SKM-1 (cell line): ENCODE measurements around the gene THAP10.

Experiments used
- DNase-seq: peaks from one replicate; lab custom pipeline; 2025; ENCODE audit not compliant: unreplicated experiment; lab: John Stamatoyannopoulos, UW

The THAP10 gene

DNA sequence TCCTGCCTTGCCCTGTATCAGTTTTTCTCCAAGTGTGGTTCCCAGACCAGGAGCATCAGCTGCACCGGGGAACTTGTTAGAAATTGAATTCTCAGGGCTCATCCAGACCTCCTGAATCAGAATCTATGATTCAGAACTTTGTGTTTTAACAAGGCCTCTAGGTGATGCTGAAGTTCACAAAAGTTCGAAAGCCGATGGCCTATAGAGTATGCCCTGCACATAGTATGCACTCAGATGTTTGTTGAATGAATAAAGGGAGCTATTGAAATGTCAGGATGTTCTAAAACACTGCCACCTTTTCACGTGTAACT lies 37.6 kb downstream of the THAP10 start:
- DNase-seq: no peak

DNA sequence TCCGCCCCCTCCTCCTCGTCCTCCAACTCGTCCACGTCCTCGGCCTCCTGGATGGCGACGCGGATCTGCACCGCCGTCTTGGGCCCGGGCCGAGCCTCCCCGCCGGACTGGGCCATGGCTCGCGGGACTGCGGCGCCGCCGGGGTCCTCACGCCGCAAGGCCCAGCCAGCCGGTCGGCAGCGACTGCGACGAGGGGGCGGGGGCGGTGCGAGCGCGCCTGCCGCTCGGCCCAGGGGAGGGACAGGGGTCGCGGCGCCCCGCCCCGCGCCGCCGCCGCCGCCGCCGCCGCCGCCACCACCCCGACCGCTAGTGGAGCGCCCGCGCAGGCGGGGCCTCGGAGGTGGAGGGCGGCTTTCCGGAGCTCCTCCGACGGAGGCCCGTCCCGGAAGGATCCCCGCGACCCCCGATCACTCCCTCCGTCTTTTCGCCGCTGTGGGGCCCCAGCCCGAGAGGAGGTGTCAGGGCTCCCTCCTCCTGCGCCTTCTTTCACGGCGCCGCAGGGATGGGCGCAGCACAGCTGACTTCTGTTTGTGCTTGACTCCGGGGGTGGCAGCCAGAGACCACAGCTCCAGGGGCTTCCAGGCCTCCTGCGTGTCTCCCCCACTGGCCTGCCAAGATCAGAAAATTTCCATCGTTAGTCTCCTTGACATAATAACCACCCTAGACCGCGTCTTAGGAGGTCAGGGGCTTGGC lies 38.1 kb downstream of the THAP10 start, which contains the start of gene LARP6:
Gene LARP6 (minus strand): TSS at position 185 of the 693 bp plus-strand sequence. CDS start 69 bp downstream, at position 116.
- DNase-seq: no peak

DNA sequence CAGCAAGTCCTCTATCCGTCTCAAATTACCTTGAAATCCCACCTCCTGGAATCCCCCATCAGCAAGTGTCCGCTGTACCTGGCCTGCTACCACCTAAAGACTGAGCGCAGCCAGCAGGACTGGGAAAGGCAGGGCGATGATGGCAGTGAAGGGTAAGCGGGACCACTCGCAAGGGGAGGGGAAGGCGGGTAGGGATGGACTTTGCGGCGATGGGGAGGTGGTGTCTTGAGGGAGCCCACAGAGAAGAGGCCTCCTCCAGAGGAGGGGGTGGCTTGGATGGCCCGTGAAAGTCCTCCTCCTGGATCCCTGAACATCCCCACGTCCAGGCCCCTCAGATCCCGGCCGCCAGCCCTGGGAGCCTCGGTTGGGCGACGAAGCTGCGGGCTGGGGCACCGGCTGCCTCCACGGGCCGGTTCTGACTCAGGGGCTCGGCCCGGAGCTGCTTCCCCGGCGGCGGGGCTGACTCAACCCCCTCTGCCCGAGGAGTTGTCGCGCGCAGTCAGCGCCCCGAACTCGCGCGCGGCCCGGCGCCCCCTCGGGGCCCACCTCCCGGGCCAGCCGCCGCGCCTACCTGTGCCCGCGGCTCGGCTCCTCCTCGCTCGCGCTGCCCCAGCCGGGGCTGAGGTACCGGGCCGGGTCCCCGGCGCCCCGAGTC lies 38.8 kb downstream of the THAP10 start:
- DNase-seq: no peak

DNA sequence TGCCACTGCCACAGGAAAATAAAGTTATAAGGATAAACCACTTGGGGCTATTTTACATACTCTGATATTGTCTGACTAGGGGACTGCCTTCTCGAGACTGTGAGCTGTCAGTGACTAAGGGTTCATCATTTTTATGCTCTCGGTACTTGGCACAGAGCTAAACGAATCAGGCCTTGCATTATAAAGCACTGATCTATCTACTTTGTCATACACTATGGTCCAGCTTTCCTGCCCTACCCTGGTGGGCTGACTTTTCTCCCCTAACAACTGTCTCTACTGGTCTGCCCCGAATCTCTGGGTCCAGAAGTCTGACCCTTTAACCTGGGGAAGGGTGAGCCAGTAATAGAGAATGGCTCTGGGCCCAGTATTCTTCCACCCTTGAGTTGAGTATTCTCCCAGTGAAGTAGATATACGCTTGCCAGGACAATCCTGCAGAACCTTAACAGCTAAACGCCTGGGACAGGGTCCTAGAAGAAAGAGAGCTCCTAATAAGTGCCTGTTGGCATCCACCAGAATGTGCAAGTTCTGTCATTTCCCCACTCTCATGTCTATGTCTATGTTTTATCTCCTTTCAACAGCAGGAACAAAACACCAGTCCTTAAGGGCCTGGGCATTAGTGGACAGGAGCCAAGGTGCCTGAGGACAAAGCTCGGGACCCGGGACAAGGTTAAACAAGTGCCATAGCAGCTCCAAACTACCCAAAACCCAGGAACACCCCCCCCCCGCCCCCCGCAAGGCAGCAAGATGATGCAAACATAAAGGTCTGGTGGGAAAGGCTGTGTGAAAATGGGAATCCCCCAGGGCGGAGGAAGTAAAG lies 39.5 kb downstream of the THAP10 start:
- no peak for DNase-seq

DNA sequence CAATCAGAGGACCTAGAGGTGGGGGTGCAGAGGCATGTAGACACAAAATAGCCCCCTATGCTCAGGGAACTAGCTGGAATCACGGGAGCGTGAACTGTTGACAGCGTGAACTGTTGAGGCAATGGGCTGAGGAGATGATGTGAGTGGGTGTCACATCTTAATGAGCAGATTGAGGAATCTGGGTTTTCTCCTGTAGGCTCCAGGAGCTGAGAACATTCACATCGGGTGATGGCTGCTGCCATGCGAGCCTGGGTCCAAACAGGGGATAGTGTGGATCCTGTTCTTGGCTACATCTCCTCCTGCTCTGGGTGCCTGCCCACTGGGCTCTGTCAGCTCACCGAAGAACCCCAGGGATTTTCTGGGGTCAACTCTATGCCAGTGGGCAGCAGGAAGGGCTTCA lies 40.3 kb downstream of the THAP10 start:
- no peak for DNase-seq

DNA sequence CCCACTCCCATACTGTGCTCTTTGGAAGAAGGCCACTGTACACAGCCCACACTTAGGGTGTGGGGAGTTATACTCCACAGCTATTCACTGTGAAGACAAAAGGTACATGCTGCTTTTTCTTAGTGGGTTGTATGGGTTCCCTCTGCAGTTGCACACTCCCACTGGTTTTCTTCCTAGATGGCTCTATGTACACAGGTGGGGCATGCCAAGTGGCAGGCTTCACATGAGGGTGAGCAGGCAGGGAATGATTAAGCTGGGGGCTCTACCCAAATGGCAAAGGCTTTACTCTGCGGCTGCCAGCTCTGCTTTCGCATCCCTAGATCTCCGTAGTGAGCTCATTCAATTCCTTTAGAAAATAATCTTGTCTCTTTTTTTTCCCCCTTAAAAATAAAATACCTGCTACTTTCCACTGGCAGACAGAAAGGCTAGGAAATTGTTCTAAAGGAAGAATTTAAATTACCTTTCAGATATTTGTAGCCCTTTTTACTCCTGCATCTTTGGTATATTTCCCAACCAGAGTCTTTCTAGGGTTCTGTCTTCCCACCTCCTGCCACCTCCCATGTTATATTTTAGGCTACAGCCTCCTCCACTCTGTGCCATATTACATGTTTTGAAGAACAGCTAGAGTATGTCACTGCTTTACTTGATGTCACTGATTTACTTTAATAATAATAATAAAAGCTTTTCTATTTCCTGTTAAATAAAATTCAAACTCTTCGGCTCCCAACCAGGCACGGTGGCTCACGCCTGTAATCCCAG lies 46.5 kb downstream of the THAP10 start:
- DNase-seq: no peak

DNA sequence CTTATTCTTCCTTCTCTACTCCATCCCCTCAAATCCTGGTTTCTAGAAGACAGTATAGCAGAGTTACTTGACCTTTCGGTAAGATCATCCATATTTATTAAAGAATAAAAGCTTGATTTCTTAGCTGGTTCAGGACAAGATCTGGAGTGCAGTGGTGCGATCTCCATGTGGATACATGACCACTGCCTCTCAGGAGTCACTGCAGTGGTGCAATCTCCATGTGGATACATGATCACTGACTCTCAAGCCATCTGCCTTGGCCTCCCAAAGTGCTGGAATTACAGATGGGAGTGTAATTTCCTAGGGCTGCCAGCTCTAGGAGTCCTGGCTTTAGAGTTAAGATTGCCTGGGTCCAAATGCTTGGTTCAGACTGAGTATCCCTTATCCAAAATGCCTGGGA lies 54.8 kb downstream of the THAP10 start:
- DNase-seq: no peak

DNA sequence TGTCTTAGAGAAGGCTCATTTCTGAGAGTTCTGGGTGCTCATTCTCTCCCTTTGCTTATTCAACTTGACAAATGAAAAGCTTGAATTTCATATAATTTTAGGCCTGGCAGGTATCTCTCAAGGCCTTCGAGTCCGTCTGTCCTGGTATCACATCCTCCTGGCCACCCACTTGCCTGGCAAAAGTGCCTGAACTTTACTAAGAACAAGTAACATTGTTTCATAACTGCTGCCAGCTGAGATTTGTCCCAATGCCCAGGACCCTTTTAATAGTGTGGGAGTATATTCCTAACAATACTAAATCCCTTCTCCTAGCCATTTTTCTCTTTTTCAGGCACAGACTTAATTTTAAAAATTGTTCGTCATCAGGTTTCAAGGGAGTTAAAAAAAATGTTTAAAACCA lies 56.4 kb downstream of the THAP10 start:
- no peak for DNase-seq

DNA sequence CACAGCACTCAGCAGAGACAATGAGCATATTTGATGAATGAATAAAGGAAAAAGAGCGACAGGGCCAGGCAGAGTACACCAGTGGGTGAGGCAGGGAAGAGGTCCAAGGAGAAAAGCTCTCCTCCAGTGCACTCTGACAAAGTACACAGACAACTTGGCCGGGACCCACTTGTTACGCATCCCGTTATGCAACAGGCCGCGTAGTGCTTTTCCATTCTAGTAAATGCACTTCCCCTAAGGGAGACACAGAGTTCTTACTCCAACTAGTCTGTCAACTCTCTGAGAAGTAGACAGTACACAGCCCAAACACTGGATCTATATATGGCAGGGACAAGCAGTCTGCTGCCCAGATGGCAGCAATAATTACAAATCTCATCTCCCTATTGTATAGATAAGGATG lies 56.8 kb downstream of the THAP10 start:
- no peak for DNase-seq

DNA sequence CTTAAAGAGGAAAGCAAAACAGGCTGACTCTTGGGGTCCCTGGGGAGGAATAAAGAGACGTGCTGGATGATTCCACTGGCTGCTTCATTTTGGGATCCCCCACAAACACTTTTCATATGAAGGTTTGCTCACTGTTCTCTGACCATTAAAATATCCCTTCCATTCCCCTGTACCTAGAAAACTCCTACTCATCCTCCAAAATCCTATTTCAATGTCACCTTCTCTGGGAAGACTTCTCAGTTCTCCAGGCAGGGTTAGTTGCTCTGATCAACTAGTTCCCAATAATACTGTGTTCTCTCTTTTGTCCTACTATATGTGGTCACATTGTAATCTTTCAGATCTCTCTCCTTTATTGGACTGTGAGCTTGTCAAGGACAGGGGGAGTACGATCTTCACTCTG lies 57.2 kb downstream of the THAP10 start:
- DNase-seq: no peak

DNA sequence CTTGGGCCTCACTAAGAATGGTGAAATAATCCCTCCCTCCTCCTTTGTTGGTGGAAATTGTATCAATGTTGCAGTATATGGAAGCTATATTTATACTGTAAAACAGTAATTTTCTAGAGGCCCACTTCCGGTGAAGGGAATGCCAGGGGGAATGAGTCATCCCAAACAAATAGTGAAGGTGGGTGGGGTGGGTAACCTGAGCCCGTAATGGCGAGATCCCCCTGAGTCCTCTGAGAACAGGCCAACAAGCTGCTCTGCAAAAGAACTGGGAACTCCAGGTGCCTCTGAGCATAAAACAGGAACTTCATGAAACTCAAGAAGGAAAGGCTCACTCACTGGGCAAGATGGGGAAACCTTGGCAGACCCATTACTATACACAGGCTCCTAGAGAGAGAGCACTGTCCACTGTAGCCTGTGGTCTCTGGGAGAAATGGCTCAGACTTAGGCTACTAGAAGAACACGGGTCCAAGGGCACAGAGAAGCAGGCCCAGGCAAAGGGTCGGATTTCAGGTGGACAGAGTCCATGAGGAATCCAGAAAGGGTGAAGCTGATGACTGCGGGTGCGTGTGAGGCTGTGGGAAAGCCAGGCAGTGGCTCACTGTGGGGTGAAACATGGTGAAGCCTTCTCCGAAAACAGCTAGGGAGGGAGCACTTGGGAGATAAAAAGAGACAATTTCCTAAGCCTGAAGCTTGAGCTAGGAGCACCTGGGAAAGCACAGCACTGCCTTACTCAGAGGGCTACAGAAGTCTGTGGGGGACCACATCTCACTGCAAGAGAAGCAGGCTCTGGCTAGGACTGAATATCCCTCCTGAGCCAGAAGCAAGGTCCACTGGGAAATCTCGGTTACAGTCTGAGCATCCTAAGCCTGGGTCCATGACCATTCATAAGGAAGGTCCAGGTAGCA lies 58.1 kb downstream of the THAP10 start:
- DNase-seq: no peak

DNA sequence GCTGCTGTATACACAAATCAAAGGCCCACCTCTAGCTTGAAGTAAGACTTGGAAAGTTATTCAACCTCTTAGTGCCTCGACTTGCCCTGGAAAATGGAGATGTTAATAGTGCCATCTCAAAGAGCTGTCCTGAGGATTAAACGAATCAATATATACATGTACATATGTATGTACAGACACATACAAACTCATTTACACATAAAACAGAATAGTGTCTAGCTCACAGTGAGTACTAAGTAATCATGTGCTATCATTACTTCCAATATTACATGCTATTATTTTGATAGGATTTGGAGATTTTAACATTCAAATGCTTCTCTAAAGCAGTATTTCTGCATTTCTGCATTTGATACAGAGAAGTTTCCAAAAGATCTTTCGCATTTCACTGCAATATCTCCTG lies 58.8 kb downstream of the THAP10 start:
- DNase-seq: no peak

DNA sequence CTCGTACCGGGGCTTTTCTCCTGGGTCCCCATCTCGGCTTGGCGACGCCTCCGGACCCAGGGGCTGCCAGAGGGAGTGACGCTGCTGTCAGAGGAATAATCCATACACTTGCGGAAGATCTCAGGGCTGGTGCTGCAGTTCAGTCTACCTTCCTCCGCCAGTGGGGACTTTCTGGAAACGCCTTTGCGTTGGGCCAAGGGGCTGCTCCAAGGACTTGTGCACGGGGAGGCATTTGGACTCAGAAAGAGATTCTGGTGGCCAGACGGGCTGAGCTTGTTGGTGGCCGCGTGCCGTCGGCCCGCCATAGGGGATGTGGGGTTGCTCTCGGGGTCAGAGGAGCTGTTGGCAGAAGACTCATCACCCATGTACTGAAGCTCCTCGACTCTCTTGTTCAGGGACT lies 60.1 kb downstream of the THAP10 start:
- DNase-seq: no peak
